HL-60 (cell line): ENCODE results near the gene MIER1.

Experiments
- DNase-seq, 2 experiments: peaks; one replicate each; pipeline ENCODE4 v3.0.0-alpha.2; 2010 to 2020; ENCODE audit warnings: low read depth in 1 of 2, low spot score in 1 of 2
- H3K27ac ChIP-seq: fragments of 250-450 bp; sonication (Bioruptor Pico); replicated peaks from 2 replicates; pipeline ENCODE4 v1.5.1; 2020; ENCODE audit warnings: mild to moderate bottlenecking, moderate library complexity
- H3K27me3 ChIP-seq: fragments of 250-450 bp; sonication (Bioruptor Pico); 2 replicates; pipeline ENCODE4 v1.5.1; 2021; ENCODE audit warnings: mild to moderate bottlenecking, moderate library complexity; ENCODE audit not compliant: insufficient read depth, poor library complexity, severe bottlenecking
- H3K4me3 ChIP-seq: replicated peaks from 2 replicates; pipeline ENCODE4 v1.5.1; 2011; ENCODE audit warnings: mild to moderate bottlenecking, control low read depth, low read length; ENCODE audit not compliant: insufficient read depth
- GABPA ChIP-seq: IDR thresholded peaks from 2 replicates; pipeline ENCODE4 v1.6.1; 2012; ENCODE audit warnings: low read depth
- POLR2AphosphoS5 ChIP-seq: IDR thresholded peaks from 2 replicates; pipeline ENCODE4 v1.6.1; 2012; ENCODE audit warnings: low read depth
- SPI1 ChIP-seq: IDR thresholded peaks from 2 replicates; pipeline ENCODE4 v1.6.1; 2012; ENCODE audit warnings: low read depth, mild to moderate bottlenecking, borderline replicate concordance
- TF ChIP-seq, protein P1 (sequence below): IDR thresholded peaks from 2 replicates; pipeline ENCODE4 v1.6.1; 2012; ENCODE audit warnings: low read depth; ENCODE audit not compliant: insufficient replicate concordance
- TF ChIP-seq, protein P2 (sequence below): IDR thresholded peaks from one replicate; pipeline ENCODE4 v1.5.1; 2011; ENCODE audit warnings: low read length, control low read depth, inconsistent platforms; ENCODE audit not compliant: insufficient read depth

Gene MIER1

DNA sequence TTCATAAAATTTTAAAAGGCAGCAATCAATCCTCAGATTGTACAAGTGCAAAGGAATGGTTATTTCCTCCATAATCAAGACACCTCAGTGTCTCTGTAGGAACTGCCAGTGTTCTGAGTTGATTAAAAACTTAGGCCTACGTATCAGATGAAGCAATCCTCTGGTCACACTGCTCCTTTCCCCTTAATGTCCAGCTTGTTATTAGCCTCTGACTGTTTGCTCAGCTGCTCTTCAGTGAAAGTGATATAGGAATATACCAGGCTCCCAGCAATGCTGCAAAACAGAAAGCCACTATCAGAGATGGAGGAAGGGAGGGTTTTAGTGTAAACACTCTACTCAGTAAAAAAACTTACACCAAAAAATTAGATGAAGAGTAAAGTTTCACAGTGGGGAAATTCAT lies 79.4 kb downstream of the MIER1 start:
- no peaks in the 10 kb centered on the region for H3K27me3 ChIP-seq
- no peak overlapping the region for H3K4me3 ChIP-seq
- no peak for DNase-seq
- no peak for TF ChIP-seq POLR2AphosphoS5
- TF ChIP-seq, protein P1, sequence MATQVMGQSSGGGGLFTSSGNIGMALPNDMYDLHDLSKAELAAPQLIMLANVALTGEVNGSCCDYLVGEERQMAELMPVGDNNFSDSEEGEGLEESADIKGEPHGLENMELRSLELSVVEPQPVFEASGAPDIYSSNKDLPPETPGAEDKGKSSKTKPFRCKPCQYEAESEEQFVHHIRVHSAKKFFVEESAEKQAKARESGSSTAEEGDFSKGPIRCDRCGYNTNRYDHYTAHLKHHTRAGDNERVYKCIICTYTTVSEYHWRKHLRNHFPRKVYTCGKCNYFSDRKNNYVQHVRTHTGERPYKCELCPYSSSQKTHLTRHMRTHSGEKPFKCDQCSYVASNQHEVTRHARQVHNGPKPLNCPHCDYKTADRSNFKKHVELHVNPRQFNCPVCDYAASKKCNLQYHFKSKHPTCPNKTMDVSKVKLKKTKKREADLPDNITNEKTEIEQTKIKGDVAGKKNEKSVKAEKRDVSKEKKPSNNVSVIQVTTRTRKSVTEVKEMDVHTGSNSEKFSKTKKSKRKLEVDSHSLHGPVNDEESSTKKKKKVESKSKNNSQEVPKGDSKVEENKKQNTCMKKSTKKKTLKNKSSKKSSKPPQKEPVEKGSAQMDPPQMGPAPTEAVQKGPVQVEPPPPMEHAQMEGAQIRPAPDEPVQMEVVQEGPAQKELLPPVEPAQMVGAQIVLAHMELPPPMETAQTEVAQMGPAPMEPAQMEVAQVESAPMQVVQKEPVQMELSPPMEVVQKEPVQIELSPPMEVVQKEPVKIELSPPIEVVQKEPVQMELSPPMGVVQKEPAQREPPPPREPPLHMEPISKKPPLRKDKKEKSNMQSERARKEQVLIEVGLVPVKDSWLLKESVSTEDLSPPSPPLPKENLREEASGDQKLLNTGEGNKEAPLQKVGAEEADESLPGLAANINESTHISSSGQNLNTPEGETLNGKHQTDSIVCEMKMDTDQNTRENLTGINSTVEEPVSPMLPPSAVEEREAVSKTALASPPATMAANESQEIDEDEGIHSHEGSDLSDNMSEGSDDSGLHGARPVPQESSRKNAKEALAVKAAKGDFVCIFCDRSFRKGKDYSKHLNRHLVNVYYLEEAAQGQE, result no peak
- TF ChIP-seq SPI1, result no peak
- TF ChIP-seq, protein P2, sequence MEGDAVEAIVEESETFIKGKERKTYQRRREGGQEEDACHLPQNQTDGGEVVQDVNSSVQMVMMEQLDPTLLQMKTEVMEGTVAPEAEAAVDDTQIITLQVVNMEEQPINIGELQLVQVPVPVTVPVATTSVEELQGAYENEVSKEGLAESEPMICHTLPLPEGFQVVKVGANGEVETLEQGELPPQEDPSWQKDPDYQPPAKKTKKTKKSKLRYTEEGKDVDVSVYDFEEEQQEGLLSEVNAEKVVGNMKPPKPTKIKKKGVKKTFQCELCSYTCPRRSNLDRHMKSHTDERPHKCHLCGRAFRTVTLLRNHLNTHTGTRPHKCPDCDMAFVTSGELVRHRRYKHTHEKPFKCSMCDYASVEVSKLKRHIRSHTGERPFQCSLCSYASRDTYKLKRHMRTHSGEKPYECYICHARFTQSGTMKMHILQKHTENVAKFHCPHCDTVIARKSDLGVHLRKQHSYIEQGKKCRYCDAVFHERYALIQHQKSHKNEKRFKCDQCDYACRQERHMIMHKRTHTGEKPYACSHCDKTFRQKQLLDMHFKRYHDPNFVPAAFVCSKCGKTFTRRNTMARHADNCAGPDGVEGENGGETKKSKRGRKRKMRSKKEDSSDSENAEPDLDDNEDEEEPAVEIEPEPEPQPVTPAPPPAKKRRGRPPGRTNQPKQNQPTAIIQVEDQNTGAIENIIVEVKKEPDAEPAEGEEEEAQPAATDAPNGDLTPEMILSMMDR, result no peak
- TF ChIP-seq GABPA, result no peak
- no peak overlapping the region for H3K27ac ChIP-seq

DNA sequence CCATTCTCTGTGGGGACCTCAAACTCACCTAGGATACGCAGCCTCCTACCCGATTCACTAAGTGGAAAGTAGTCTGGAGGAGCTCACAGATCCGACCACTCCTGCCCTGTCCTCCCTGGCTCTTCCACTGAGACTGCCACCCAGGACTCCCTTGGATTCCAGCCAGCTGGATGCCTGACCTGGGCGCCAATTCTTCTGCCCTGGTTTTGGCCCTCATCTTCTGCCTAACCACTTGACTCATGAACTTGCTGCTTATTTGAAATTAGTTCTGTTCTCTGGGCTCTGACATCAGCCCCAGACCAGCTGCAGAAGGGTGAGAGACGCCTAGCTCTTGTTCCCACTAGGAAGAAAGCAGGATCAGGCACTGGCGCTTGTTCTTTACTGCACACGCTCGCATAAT lies 80.3 kb downstream of the MIER1 start:
- TF ChIP-seq GABPA, result no peak
- TF ChIP-seq SPI1, result no peak
- TF ChIP-seq, protein P1, result no peak
- TF ChIP-seq POLR2AphosphoS5, result no peak
- TF ChIP-seq, protein P2, result no peak
- Histone ChIP-seq H3K27ac (no peak overlapping the region), H3K27me3 (no peaks in the 10 kb centered on the region), H3K4me3 (no peak overlapping the region)
- DNase-seq, result no peak

DNA sequence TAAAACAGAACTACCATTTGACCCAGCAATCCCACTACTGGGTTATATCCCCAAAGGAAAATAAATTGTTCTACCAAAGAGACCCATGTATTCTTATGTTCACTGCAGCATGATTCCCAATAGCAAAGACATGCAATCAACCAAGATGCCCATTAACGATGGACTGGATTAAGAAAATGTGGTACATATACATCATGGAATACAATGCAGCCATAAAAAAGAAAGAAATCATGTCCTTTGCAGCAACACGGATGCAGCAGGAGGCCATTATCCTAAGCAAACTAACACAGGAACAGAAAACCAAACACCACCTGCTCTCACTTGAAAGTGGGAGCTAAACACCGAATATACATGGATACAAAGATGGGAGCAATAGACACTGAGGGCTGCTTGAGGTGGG lies 85.0 kb downstream of the MIER1 start:
- Histone ChIP-seq H3K27me3 (no peaks in the 10 kb centered on the region), H3K4me3 (no peak overlapping the region), H3K27ac (no peak overlapping the region)
- TF ChIP-seq POLR2AphosphoS5 (no peak), GABPA (no peak), SPI1 (no peak)
- TF ChIP-seq, protein P1, result no peak
- TF ChIP-seq, protein P2, result no peak
- no peak for DNase-seq
